Stimulated activated naive B cell treated with anti-CD40 and anti-IgM and Interleukin-4, amounts not matched to agents 10 μg/mL and 1 μg/mL and 100 μg/mL, for 72 hours (primary cell): ENCODE measurements around the gene PON3.
A peak's percentile ranks its signal among the peaks of the same experiment; 100 is the strongest.

Experiments used
- ATAC-seq, 2 donors: fragments of 150-1000 bp; cut with Tn5 transposase; replicated peaks; 2 replicates each; pipeline ENCODE4 v1.10.0; 2021; ENCODE audit warnings: moderate library complexity in 1 of 2
- DNase-seq: peaks from one replicate; pipeline ENCODE4 v3.0.0; 2021
- H3K27ac Mint-ChIP-seq: one replicate; pipeline ENCODE4 v1.8.0; 2022; ENCODE audit warnings: mild to moderate bottlenecking, mixed read lengths
- H3K27me3 Mint-ChIP-seq, 2 donors: one replicate each; pipeline ENCODE4 v1.8.0; 2022; ENCODE audit warnings: mixed read lengths in 2 of 2
- H3K36me3 Mint-ChIP-seq, 2 donors: one replicate each; pipeline ENCODE4 v1.8.0; 2022; ENCODE audit warnings: mixed read lengths in 2 of 2, mild to moderate bottlenecking in 1 of 2
- H3K4me1 Mint-ChIP-seq, 2 donors: one replicate each; pipeline ENCODE4 v1.8.0; 2022; ENCODE audit warnings: mixed read lengths in 2 of 2, mild to moderate bottlenecking in 1 of 2
- H3K4me3 Mint-ChIP-seq, 2 donors: one replicate each; pipeline ENCODE4 v1.8.0; 2022; ENCODE audit warnings: mild to moderate bottlenecking in 2 of 2, mixed read lengths in 2 of 2, moderate library complexity in 1 of 2
- H3K9me3 Mint-ChIP-seq, 2 donors: one replicate each; pipeline ENCODE4 v1.8.0; 2022; ENCODE audit warnings: mixed read lengths in 2 of 2, mild to moderate bottlenecking in 1 of 2

PON3 gene

GRCh38 chr7:95427914-95428516 lies 31.8 kb upstream of the PON3 start:
- Mint-ChIP-seq H3K9me3 (peaks cover 0 to 6% of the 10 kb centered on the region in 2 donors), H3K4me3 (no peak overlapping the region), H3K4me1 (peaks cover 4 to 6% of the 10 kb centered on the region in 2 donors), H3K27ac (no peak overlapping the region), H3K27me3 (no peaks in the 10 kb centered on the region), H3K36me3 (peaks cover 6 to 13% of the 10 kb centered on the region in 2 donors)
- ATAC-seq (no peak), DNase-seq (no peak)

- Mint-ChIP-seq H3K4me3 (no peak overlapping the region), H3K27ac (no peak overlapping the region), H3K36me3 (peaks cover 6 to 13% of the 10 kb centered on the region in 2 donors), H3K4me1 (peaks cover 2 to 6% of the 10 kb centered on the region in 2 donors), H3K27me3 (no peaks in the 10 kb centered on the region), H3K9me3 (peaks cover 0 to 6% of the 10 kb centered on the region in 2 donors)
- DNase-seq, result no peak
- ATAC-seq, result no peak
These were observed 31.0 kb upstream of the PON3 start for GRCh38 chr7:95427166-95427565.

GRCh38 chr7:95425694-95426093 lies 29.5 kb upstream of the PON3 start:
- DNase-seq, result no peak
- Mint-ChIP-seq H3K27me3 (no peaks in the 10 kb centered on the region), H3K9me3 (peaks cover 0 to 6% of the 10 kb centered on the region in 2 donors), H3K27ac (no peak overlapping the region), H3K4me3 (no peak overlapping the region), H3K36me3 (peaks cover 8 to 16% of the 10 kb centered on the region in 2 donors), H3K4me1 (peaks cover 3 to 13% of the 10 kb centered on the region in 2 donors)
- ATAC-seq, result no peak

GRCh38 chr7:95424716-95425115 lies 28.5 kb upstream of the PON3 start:
- Mint-ChIP-seq H3K27me3 (no peaks in the 10 kb centered on the region), H3K4me1 (peaks cover 3 to 10% of the 10 kb centered on the region in 2 donors), H3K36me3 (peaks cover 8 to 20% of the 10 kb centered on the region in 2 donors), H3K4me3 (no peak overlapping the region), H3K9me3 (peaks cover 0 to 6% of the 10 kb centered on the region in 2 donors), H3K27ac (no peak overlapping the region)
- ATAC-seq (no peak), DNase-seq (no peak)

- Mint-ChIP-seq H3K27ac (no peak overlapping the region), H3K36me3 (peaks cover 8 to 17% of the 10 kb centered on the region in 2 donors), H3K4me3 (no peak overlapping the region), H3K9me3 (peaks cover 0 to 6% of the 10 kb centered on the region in 2 donors), H3K27me3 (no peaks in the 10 kb centered on the region), H3K4me1 (peaks cover 3 to 10% of the 10 kb centered on the region in 2 donors)
- DNase-seq (no peak), ATAC-seq (no peak)
These were observed 25.8 kb upstream of the PON3 start for GRCh38 chr7:95421847-95422444.

- H3K27me3 Mint-ChIP-seq, result no peaks in the 10 kb centered on the region
- no peak for DNase-seq
- H3K27ac Mint-ChIP-seq, result no peak overlapping the region
- ATAC-seq, result peak; percentile 41 to 64
- no peak overlapping the region for H3K4me3 Mint-ChIP-seq
- peaks cover 8 to 17% of the 10 kb centered on the region in 2 donors for H3K36me3 Mint-ChIP-seq
- peaks cover 3 to 10% of the 10 kb centered on the region in 2 donors for H3K4me1 Mint-ChIP-seq
- peaks cover 0 to 6% of the 10 kb centered on the region in 2 donors for H3K9me3 Mint-ChIP-seq
These were observed 25.0 kb upstream of the PON3 start for GRCh38 chr7:95421000-95421846.

GRCh38 chr7:95412075-95412474 lies 15.9 kb upstream of the PON3 start:
- no peaks in the 10 kb centered on the region for H3K27me3 Mint-ChIP-seq
- DNase-seq, result no peak
- peaks cover 6 to 12% of the 10 kb centered on the region in 2 donors for H3K36me3 Mint-ChIP-seq
- H3K27ac Mint-ChIP-seq, result no peak overlapping the region
- no peak overlapping the region for H3K4me3 Mint-ChIP-seq
- H3K9me3 Mint-ChIP-seq, result no peaks in the 10 kb centered on the region
- ATAC-seq, result no peak
- H3K4me1 Mint-ChIP-seq, result peaks cover 1 to 6% of the 10 kb centered on the region in 2 donors

- DNase-seq (no peak), ATAC-seq (peak in 1 of 2 donors; percentile 39)
- Mint-ChIP-seq H3K4me3 (no peak overlapping the region), H3K4me1 (peaks cover 1 to 6% of the 10 kb centered on the region in 2 donors), H3K36me3 (peaks cover 6 to 12% of the 10 kb centered on the region in 2 donors), H3K27ac (no peak overlapping the region), H3K9me3 (no peaks in the 10 kb centered on the region), H3K27me3 (no peaks in the 10 kb centered on the region)
These were observed 15.5 kb upstream of the PON3 start for GRCh38 chr7:95411666-95412065.

- Mint-ChIP-seq H3K27me3 (no peaks in the 10 kb centered on the region), H3K36me3 (peaks cover 6 to 10% of the 10 kb centered on the region in 2 donors), H3K9me3 (no peaks in the 10 kb centered on the region), H3K4me3 (no peak overlapping the region), H3K4me1 (peaks cover under 1 to 6% of the 10 kb centered on the region in 2 donors), H3K27ac (no peak overlapping the region)
- DNase-seq (no peak), ATAC-seq (peak in 1 of 2 donors; percentile 6)
These were observed 14.9 kb upstream of the PON3 start for GRCh38 chr7:95411036-95411435.

GRCh38 chr7:95407751-95408150 lies 11.6 kb upstream of the PON3 start:
- Mint-ChIP-seq H3K4me1 (peaks cover 0 to 6% of the 10 kb centered on the region in 2 donors), H3K4me3 (no peak overlapping the region), H3K27ac (peak overlapping the region; percentile 2), H3K36me3 (peaks cover 3 to 7% of the 10 kb centered on the region in 2 donors), H3K9me3 (no peaks in the 10 kb centered on the region), H3K27me3 (no peaks in the 10 kb centered on the region)
- no peak for DNase-seq
- ATAC-seq, result no peak

- Mint-ChIP-seq H3K36me3 (peaks cover 3 to 7% of the 10 kb centered on the region in 2 donors), H3K4me3 (no peak overlapping the region), H3K27me3 (no peaks in the 10 kb centered on the region), H3K27ac (no peak overlapping the region), H3K9me3 (no peaks in the 10 kb centered on the region), H3K4me1 (no peaks in the 10 kb centered on the region)
- ATAC-seq (no peak), DNase-seq (no peak)
These were observed 9.6 kb upstream of the PON3 start for GRCh38 chr7:95405800-95406199.

GRCh38 chr7:95405208-95405607 lies 9.0 kb upstream of the PON3 start:
- Mint-ChIP-seq H3K36me3 (peaks cover under 1 to 6% of the 10 kb centered on the region in 2 donors), H3K27ac (no peak overlapping the region), H3K4me3 (no peak overlapping the region), H3K4me1 (no peaks in the 10 kb centered on the region), H3K27me3 (no peaks in the 10 kb centered on the region), H3K9me3 (no peaks in the 10 kb centered on the region)
- DNase-seq (no peak), ATAC-seq (no peak)

- DNase-seq (no peak), ATAC-seq (no peak)
- Mint-ChIP-seq H3K4me1 (no peaks in the 10 kb centered on the region), H3K27me3 (no peaks in the 10 kb centered on the region), H3K9me3 (no peaks in the 10 kb centered on the region), H3K36me3 (peaks cover 0 to 5% of the 10 kb centered on the region in 2 donors), H3K4me3 (no peak overlapping the region), H3K27ac (no peak overlapping the region)
These were observed 8.2 kb upstream of the PON3 start for GRCh38 chr7:95404316-95404865.

GRCh38 chr7:95398155-95398940 lies 2.2 kb upstream of the PON3 start:
- no peak overlapping the region for H3K4me3 Mint-ChIP-seq
- peaks cover 7 to 13% of the 10 kb centered on the region in 2 donors for H3K4me1 Mint-ChIP-seq
- H3K27me3 Mint-ChIP-seq, result peaks cover 30 to 32% of the 10 kb centered on the region in 2 donors
- ATAC-seq (no peak), DNase-seq (no peak)
- H3K27ac Mint-ChIP-seq, result no peak overlapping the region
- H3K36me3 Mint-ChIP-seq, result peaks cover 0 to 2% of the 10 kb centered on the region in 2 donors
- no peaks in the 10 kb centered on the region for H3K9me3 Mint-ChIP-seq
